ENCODE data around the gene SMC4.

DNA sequence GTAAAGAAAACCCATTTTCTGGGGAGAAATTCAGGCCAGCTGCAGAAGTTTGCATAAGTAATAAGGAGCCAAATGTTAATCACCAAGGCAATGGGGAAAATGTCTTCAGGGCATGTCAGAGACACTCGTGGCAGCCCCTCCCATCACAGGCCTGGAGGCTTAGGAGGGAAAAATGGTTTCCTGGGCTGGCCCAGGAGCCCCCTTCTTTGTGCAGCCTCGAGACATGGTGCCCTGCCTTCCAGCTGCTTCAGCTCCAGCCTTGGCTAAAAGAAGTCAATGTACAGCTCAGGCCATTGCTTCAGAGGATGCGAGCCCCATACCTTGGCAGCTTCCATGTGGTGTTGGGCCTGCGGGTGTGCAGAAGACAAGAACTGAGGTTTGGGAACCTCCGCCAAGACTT, 70.7 kb downstream of the SMC4 start:
- no peak for TF ChIP-seq POLR2A (IDR thresholded peaks at IDR 0.05)
- TF ChIP-seq, protein P1, sequence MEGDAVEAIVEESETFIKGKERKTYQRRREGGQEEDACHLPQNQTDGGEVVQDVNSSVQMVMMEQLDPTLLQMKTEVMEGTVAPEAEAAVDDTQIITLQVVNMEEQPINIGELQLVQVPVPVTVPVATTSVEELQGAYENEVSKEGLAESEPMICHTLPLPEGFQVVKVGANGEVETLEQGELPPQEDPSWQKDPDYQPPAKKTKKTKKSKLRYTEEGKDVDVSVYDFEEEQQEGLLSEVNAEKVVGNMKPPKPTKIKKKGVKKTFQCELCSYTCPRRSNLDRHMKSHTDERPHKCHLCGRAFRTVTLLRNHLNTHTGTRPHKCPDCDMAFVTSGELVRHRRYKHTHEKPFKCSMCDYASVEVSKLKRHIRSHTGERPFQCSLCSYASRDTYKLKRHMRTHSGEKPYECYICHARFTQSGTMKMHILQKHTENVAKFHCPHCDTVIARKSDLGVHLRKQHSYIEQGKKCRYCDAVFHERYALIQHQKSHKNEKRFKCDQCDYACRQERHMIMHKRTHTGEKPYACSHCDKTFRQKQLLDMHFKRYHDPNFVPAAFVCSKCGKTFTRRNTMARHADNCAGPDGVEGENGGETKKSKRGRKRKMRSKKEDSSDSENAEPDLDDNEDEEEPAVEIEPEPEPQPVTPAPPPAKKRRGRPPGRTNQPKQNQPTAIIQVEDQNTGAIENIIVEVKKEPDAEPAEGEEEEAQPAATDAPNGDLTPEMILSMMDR (IDR thresholded peaks at IDR 0.05), result no peak

All from Peyer's patch (tissue), 4 donors.